Fibroblast of lung (primary cell): ENCODE results near the gene CPNE6. TPM values are rescaled to one million over a fixed set of nuclear protein-coding genes. Genes with fewer than 3 reads are reported as not detected.

Source experiments
- DNase-seq, 2 donors: peaks; one replicate each; pipeline versions ENCODE4 v3.0.0 to v3.0.0-alpha.2; 2010; ENCODE audit warnings: low read depth in 2 of 2
- H2AFZ ChIP-seq: 2 replicates; pipeline ENCODE4 v1.5.1; 2012; ENCODE audit warnings: low read length, control low read depth, inconsistent platforms
- H3K27ac ChIP-seq: 2 replicates; pipeline ENCODE4 v1.5.1; 2011; ENCODE audit warnings: low read length, control low read depth; ENCODE audit not compliant: insufficient read depth
- H3K27me3 ChIP-seq: 2 replicates; pipeline ENCODE4 v1.5.1; 2011; ENCODE audit warnings: mild to moderate bottlenecking, low read length; ENCODE audit not compliant: control insufficient read depth, insufficient read depth
- H3K36me3 ChIP-seq: 2 replicates; pipeline ENCODE4 v1.5.1; 2011; ENCODE audit warnings: low read length; ENCODE audit not compliant: control insufficient read depth, insufficient read depth
- H3K4me1 ChIP-seq: 2 replicates; pipeline ENCODE4 v1.5.1; 2011; ENCODE audit warnings: low read length; ENCODE audit not compliant: control insufficient read depth, insufficient read depth; ENCODE audit errors: extremely low read depth
- H3K4me2 ChIP-seq: 2 replicates; pipeline ENCODE4 v1.5.1; 2011; ENCODE audit warnings: low read length, control low read depth; ENCODE audit not compliant: insufficient read depth; ENCODE audit errors: extremely low read depth
- H3K4me3 ChIP-seq, 4 experiments: fragments of 200-600 bp in 1 of 4; sonication (generic) in 1 of 4; replicated peaks in 1 of 4; 2 replicates each; pipeline ENCODE4 v1.5.1; 2011 to 2016; ENCODE audit warnings: low read length in 4 of 4, low read depth in 3 of 4, mild to moderate bottlenecking in 3 of 4, control low read depth in 2 of 4, inconsistent platforms in 1 of 4, mixed read lengths in 1 of 4; ENCODE audit not compliant: insufficient read depth in 1 of 4; ENCODE audit errors: control extremely low read depth in 1 of 4
- H3K79me2 ChIP-seq: 2 replicates; pipeline ENCODE4 v1.5.1; 2012; ENCODE audit warnings: mild to moderate bottlenecking, low read length, inconsistent platforms; ENCODE audit not compliant: control insufficient read depth, insufficient read depth
- H3K9ac ChIP-seq: 2 replicates; pipeline ENCODE4 v1.5.1; 2011; ENCODE audit warnings: mild to moderate bottlenecking, low read length, control low read depth; ENCODE audit not compliant: insufficient read depth
- H3K9me3 ChIP-seq: 2 replicates; pipeline ENCODE4 v1.5.1; 2012; ENCODE audit warnings: low read depth, low read length; ENCODE audit not compliant: control insufficient read depth, insufficient read depth
- H4K20me1 ChIP-seq: 2 replicates; pipeline ENCODE4 v1.5.1; 2011; ENCODE audit warnings: low read length; ENCODE audit not compliant: control insufficient read depth, insufficient read depth; ENCODE audit errors: extremely low read depth
- CTCF ChIP-seq, 2 donors: IDR thresholded peaks in 1 of 2; conservative IDR thresholded peaks in 1 of 2; 1 replicate in 1 of 2; 2 replicates in 1 of 2; pipeline ENCODE4 v1.5.1; 2011 to 2012; ENCODE audit warnings: low read length in 2 of 2, control low read depth in 1 of 2, inconsistent platforms in 1 of 2, low read depth in 1 of 2, mild to moderate bottlenecking in 1 of 2
- EZH2 ChIP-seq: IDR thresholded peaks from 2 replicates; pipeline ENCODE4 v1.5.1; 2012; ENCODE audit warnings: low read length, control low read depth, mild to moderate bottlenecking; ENCODE audit errors: missing control alignments
- polyA plus RNA-seq, 2 donors: library from polyadenylated mRNA; depleted of rRNA in 1 of 2; stranded (reverse) in 1 of 2; unstranded in 1 of 2; fragments of >200 nt; gene quantifications; 2 replicates each; pipeline ENCODE4 v1.2.1, GENCODE V29; 2011 to 2012; ENCODE audit warnings: missing spikeins in 1 of 2
- total RNA-seq: library from RNA; depleted of rRNA; stranded (reverse); fragments of >200 nt; gene quantifications from 2 replicates; pipeline ENCODE4 v1.2.1, GENCODE V29; 2014

CPNE6 gene
- total and polyA plus RNA-seq, 2 donors (not counting 1 experiment from before 2014, with no cell fraction given) = not detected

- Histone ChIP-seq H3K4me3 (no peak overlapping the region), H3K36me3 (no peaks in the 10 kb centered on the region), H3K27ac (no peak overlapping the region), H3K9me3 (no peaks in the 10 kb centered on the region), H3K4me2 (no peak overlapping the region), H3K79me2 (no peaks in the 10 kb centered on the region), H3K27me3 (peaks cover 4% of the 10 kb centered on the region), H3K9ac (no peak overlapping the region), H3K4me1 (no peaks in the 10 kb centered on the region), H4K20me1 (no peaks in the 10 kb centered on the region), H2AFZ (no peak overlapping the region)
- TF ChIP-seq CTCF (conservative IDR thresholded peaks at IDR 0.05 in 1 of 2, IDR thresholded peaks at IDR 0.05 in 1 of 2; ENCODE audit: low read depth in 1 of 2, low read length in 2 of 2) (no peak), EZH2 (no peak)
- DNase-seq = no peak
These were observed 9.0 kb upstream of the CPNE6 start for GRCh38 chr14:24062216-24062980.

- Histone ChIP-seq H4K20me1 (no peaks in the 10 kb centered on the region), H3K9me3 (no peaks in the 10 kb centered on the region), H3K4me3 (no peak overlapping the region), H3K4me2 (no peak overlapping the region), H3K27me3 (peaks cover 4% of the 10 kb centered on the region), H3K4me1 (no peaks in the 10 kb centered on the region), H3K27ac (no peak overlapping the region), H2AFZ (no peak overlapping the region), H3K36me3 (no peaks in the 10 kb centered on the region), H3K79me2 (no peaks in the 10 kb centered on the region), H3K9ac (no peak overlapping the region)
- TF ChIP-seq EZH2 = no peak
- TF ChIP-seq CTCF (conservative IDR thresholded peaks at IDR 0.05 in 1 of 2, IDR thresholded peaks at IDR 0.05 in 1 of 2; ENCODE audit: low read depth in 1 of 2, low read length in 2 of 2) = no peak
- no peak for DNase-seq
These were observed 8.0 kb upstream of the CPNE6 start for GRCh38 chr14:24063263-24063836.

GRCh38 chr14:24064091-24064795 is 7.1 kb upstream of the CPNE6 start:
- no peak overlapping the region for H3K27ac ChIP-seq
- no peaks in the 10 kb centered on the region for H3K79me2 ChIP-seq
- no peak overlapping the region for H2AFZ ChIP-seq
- no peaks in the 10 kb centered on the region for H3K4me1 ChIP-seq
- H3K4me2 ChIP-seq = no peak overlapping the region
- no peaks in the 10 kb centered on the region for H3K9me3 ChIP-seq
- H4K20me1 ChIP-seq = no peaks in the 10 kb centered on the region
- no peak overlapping the region for H3K9ac ChIP-seq
- no peaks in the 10 kb centered on the region for H3K36me3 ChIP-seq
- peaks cover 4% of the 10 kb centered on the region for H3K27me3 ChIP-seq
- DNase-seq = no peak
- TF ChIP-seq EZH2 (no peak), CTCF (conservative IDR thresholded peaks at IDR 0.05 in 1 of 2, IDR thresholded peaks at IDR 0.05 in 1 of 2; ENCODE audit: low read depth in 1 of 2, low read length in 2 of 2) (no peak)
- H3K4me3 ChIP-seq = no peak overlapping the region
